ENCODE results near the gene ARHGAP31. TPM values are rescaled to one million over a fixed set of nuclear protein-coding genes. Genes with fewer than 3 reads are reported as not detected.

Gene ARHGAP31
- total and polyA plus RNA-seq, 2 experiments from 2014 or later = 1.2 to 4.3 TPM

- TF ChIP-seq ZNF462 (CRISPR knock-in tag; IDR thresholded peaks at IDR 0.05) (no peak), CTCF (conservative IDR thresholded peaks at IDR 0.05; ENCODE audit: low read depth in 2 of 2) (no peak), EZH2 (IDR thresholded peaks at IDR 0.05; ENCODE audit: low read depth, unreplicated experiment) (no peak), ZNF114 (CRISPR knock-in tag; IDR thresholded peaks at IDR 0.05) (no peak), POLR2AphosphoS5 (IDR thresholded peaks at IDR 0.05; ENCODE audit: low read depth) (no peak)
Observed at GRCh38 chr3:119304201-119304713, 10.1 kb downstream of the ARHGAP31 start (continued).

- no peak overlapping the region for H3K4me2 ChIP-seq
- H3F3A ChIP-seq (replicated peaks; ENCODE audit: low read depth) = no peaks in the 10 kb centered on the region
- no peak overlapping the region for H2AFZ ChIP-seq
- H3K4me3 ChIP-seq = no peak overlapping the region
- no peaks in the 10 kb centered on the region for H3K27me3 ChIP-seq (ENCODE audit: insufficient read depth)
- ATAC-seq (no peak), DNase-seq (ENCODE audit: low spot score) (no peak)
- no peak overlapping the region for H3K27ac ChIP-seq (ENCODE audit: low read depth)
- peaks cover 27% of the 10 kb centered on the region for H3K4me1 ChIP-seq (ENCODE audit: insufficient read depth)
- H3K27me3 Mint-ChIP-seq (ENCODE audit: insufficient read depth, low read depth, poor library complexity) = peaks cover 12% of the 10 kb centered on the region
- no peak overlapping the region for H3K4me3 Mint-ChIP-seq
- H4K20me1 ChIP-seq (replicated peaks; ENCODE audit: insufficient read depth) = no peaks in the 10 kb centered on the region
- H3K36me3 ChIP-seq (ENCODE audit: insufficient read depth) = no peaks in the 10 kb centered on the region
- H3K36me3 Mint-ChIP-seq (ENCODE audit: low read depth) = no peaks in the 10 kb centered on the region
- no peak overlapping the region for H3K27ac Mint-ChIP-seq
- no peaks in the 10 kb centered on the region for H3K79me2 ChIP-seq (replicated peaks; ENCODE audit: insufficient read depth)
- no peaks in the 10 kb centered on the region for H3K9me2 ChIP-seq (ENCODE audit: insufficient read depth)
- H3K4me1 Mint-ChIP-seq = peaks cover 37% of the 10 kb centered on the region
- H3K9me3 Mint-ChIP-seq = no peaks in the 10 kb centered on the region
- no peak for TF ChIP-seq POLR2AphosphoS5 (IDR thresholded peaks at IDR 0.05; ENCODE audit: low read depth)
- no peak for TF ChIP-seq CTCF (conservative IDR thresholded peaks at IDR 0.05; ENCODE audit: low read depth in 2 of 2)
- no peak for TF ChIP-seq EZH2 (IDR thresholded peaks at IDR 0.05; ENCODE audit: low read depth, unreplicated experiment)
Observed at GRCh38 chr3:119305286-119305685, 11.1 kb downstream of the ARHGAP31 start.

All from GM23338 (cell line).